HFF-Myc (cell line): Measurements from ENCODE around the gene CFAP70.

Source experiments
- DNase-seq: peaks from one replicate; pipeline ENCODE4 v3.0.0-alpha.2; 2011; ENCODE audit warnings: low read depth; ENCODE audit errors: extremely low read depth
- H3K4me3 ChIP-seq: replicated peaks from 2 replicates; pipeline ENCODE4 v1.5.1; 2011; ENCODE audit warnings: low read depth, mild to moderate bottlenecking, control low read depth, low read length
- CTCF ChIP-seq: IDR thresholded peaks from 2 replicates; pipeline ENCODE4 v1.5.1; 2012; ENCODE audit warnings: mild to moderate bottlenecking, low read depth, low read length, control low read depth; ENCODE audit errors: missing control alignments

The CFAP70 gene

GRCh38 chr10:73229567-73229966, 129.1 kb downstream of the CFAP70 start:
- no peak for TF ChIP-seq CTCF
- no peak overlapping the region for H3K4me3 ChIP-seq
- DNase-seq: no peak

DNA sequence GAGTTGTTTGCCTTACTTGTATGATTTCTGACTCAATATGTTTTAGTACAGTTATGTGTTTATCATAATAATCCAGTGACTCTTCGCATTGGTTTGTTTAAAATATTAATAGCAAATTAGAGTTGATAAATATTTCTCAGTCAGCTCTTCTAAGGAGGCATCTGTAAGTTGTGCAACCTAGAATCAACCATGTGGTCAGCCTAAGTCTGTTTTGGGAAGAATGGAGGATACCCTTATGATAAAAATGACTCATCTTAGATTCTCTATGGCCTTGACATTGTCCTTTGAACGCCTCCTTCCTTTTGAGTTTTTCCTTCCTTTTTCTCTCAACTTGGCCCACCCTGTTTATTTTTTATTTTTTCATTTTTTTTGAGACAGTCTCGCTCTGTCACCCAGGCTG, 130.4 kb downstream of the CFAP70 start:
- no peak for DNase-seq
- no peak for TF ChIP-seq CTCF
- no peak overlapping the region for H3K4me3 ChIP-seq

DNA sequence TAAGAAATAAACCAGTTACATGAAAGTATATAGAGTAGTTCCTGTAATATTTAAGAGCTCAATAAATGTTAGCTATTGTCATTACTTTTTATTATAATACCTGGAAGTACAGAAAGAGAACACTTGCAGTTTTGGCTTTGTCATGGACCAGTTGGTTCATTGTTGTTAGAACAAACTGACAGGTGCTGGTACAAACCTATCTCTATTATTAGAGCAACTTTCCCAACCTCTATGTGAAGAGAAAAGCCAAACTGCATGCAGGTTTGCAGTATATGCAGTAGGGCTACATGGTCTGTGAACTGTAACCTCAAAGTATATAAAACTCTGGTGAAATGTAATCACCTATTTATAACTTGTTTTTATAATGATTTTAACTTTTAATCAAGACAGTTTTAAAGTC, 132.0 kb downstream of the CFAP70 start:
- DNase-seq: no peak
- no peak overlapping the region for H3K4me3 ChIP-seq
- no peak for TF ChIP-seq CTCF

- no peak for TF ChIP-seq CTCF
- no peak overlapping the region for H3K4me3 ChIP-seq
- DNase-seq: no peak
These were observed 133.1 kb downstream of the CFAP70 start for GRCh38 chr10:73225518-73225917.

GRCh38 chr10:73220989-73221388, 137.7 kb downstream of the CFAP70 start:
- DNase-seq: no peak
- H3K4me3 ChIP-seq: no peak overlapping the region
- no peak for TF ChIP-seq CTCF

DNA sequence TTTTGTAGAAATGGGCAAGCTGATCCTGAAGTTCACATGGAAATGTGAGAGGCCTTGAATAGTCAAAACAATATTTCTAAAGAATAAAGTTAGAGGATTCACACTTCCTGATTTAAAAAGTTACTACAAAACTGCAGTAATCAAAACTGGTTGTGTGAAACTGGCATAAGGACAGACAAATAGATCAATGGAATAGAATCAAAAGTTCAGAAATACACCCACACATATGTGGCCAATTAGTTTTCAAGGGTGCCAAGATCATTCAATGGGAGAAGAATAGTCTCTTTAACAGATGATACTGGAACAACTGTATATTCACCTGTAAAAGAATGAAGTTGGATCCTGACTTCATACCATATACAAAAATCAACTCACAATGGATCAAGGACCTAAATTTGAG, 139.3 kb downstream of the CFAP70 start:
- H3K4me3 ChIP-seq: no peak overlapping the region
- no peak for DNase-seq
- no peak for TF ChIP-seq CTCF

GRCh38 chr10:73218431-73219191, 140.1 kb downstream of the CFAP70 start:
- H3K4me3 ChIP-seq: no peak overlapping the region
- peak; percentile 46 for TF ChIP-seq CTCF
- DNase-seq: peak; percentile 9
